Activated T-helper 9 cell treated with anti-CD3 and anti-CD28 coated beads, Interleukin-2, amount 50 U/mL, for 16 hours (primary cell): Measurements from ENCODE around the gene SAMD4A.

Source experiments
- DNase-seq: peaks from one replicate; pipeline ENCODE4 v3.0.0-alpha.2; 2020; ENCODE audit warnings: low read depth

Gene SAMD4A

GRCh38 chr14:54805445-54806322, 238.8 kb downstream of the SAMD4A start:
- peak; percentile 62 for DNase-seq

GRCh38 chr14:54806616-54807015, 239.7 kb downstream of the SAMD4A start:
- no peak for DNase-seq

GRCh38 chr14:54807428-54807827, 240.5 kb downstream of the SAMD4A start:
- DNase-seq = no peak

GRCh38 chr14:54807881-54808280, 241.0 kb downstream of the SAMD4A start:
- DNase-seq = no peak

GRCh38 chr14:54808326-54809161, 241.6 kb downstream of the SAMD4A start:
- DNase-seq = no peak

- no peak for DNase-seq
Measured at GRCh38 chr14:54809767-54810166, 242.8 kb downstream of the SAMD4A start.

- DNase-seq = no peak
Measured at GRCh38 chr14:54812617-54813016, 245.7 kb downstream of the SAMD4A start.

- no peak for DNase-seq
Measured at GRCh38 chr14:54813081-54813480, 246.2 kb downstream of the SAMD4A start.

GRCh38 chr14:54814076-54814475, 247.1 kb downstream of the SAMD4A start:
- DNase-seq = no peak

- no peak for DNase-seq
Measured at GRCh38 chr14:54815016-54815415, 248.1 kb downstream of the SAMD4A start.

- no peak for DNase-seq
Measured at GRCh38 chr14:54815515-54815914, 248.6 kb downstream of the SAMD4A start.

- no peak for DNase-seq
Measured at GRCh38 chr14:54816450-54816849, 249.5 kb downstream of the SAMD4A start.

- DNase-seq = no peak
Measured at GRCh38 chr14:54817506-54817905, 250.6 kb downstream of the SAMD4A start.

- no peak for DNase-seq
Measured at GRCh38 chr14:54818201-54819133, 251.5 kb downstream of the SAMD4A start.

- DNase-seq = no peak
Measured at GRCh38 chr14:54822685-54823084, 255.8 kb downstream of the SAMD4A start.

GRCh38 chr14:54823757-54824549, 257.0 kb downstream of the SAMD4A start:
- DNase-seq = no peak

GRCh38 chr14:54828037-54828436, 261.1 kb downstream of the SAMD4A start:
- DNase-seq = no peak

- DNase-seq = no peak
Measured at GRCh38 chr14:54829486-54830224, 262.7 kb downstream of the SAMD4A start.

- no peak for DNase-seq
Measured at GRCh38 chr14:54830650-54831049, 263.7 kb downstream of the SAMD4A start.

- no peak for DNase-seq
Measured at GRCh38 chr14:54834081-54834480, 267.2 kb downstream of the SAMD4A start.
